Stomach (tissue), 4 donors: ENCODE measurements around the gene MAN2C1.

Experiments used
- CTCF ChIP-seq, 7 experiments: fragments of 450-650 bp in 4 of 7; fragments of 200-600 bp in 3 of 7; sonication (generic) in 3 of 7; IDR thresholded peaks; one replicate each; pipeline ENCODE4 v1.5.1; 2016 to 2019; ENCODE audit warnings: antibody characterized with exemption in 7 of 7, control low read depth in 2 of 7, mild to moderate bottlenecking in 1 of 7
- EP300 ChIP-seq: sonication (generic); formaldehyde crosslinking; IDR thresholded peaks from one replicate; pipeline ENCODE4 v1.6.1; 2017; ENCODE audit warnings: antibody characterized with exemption
- POLR2A ChIP-seq, 4 donors: fragments of 450-650 bp; IDR thresholded peaks; one replicate each; pipeline ENCODE4 v1.6.1; 2016; ENCODE audit warnings: antibody characterized with exemption in 4 of 4, control low read depth in 2 of 4, mild to moderate bottlenecking in 1 of 4, moderate library complexity in 1 of 4
- POLR2AphosphoS5 ChIP-seq, 3 donors: sonication (generic); formaldehyde crosslinking; IDR thresholded peaks; one replicate each; pipeline ENCODE4 v1.6.1; 2016; ENCODE audit warnings: antibody characterized with exemption in 3 of 3

- TF ChIP-seq POLR2A (IDR thresholded peaks at IDR 0.05), result no peak
- TF ChIP-seq CTCF (IDR thresholded peaks at IDR 0.05), result no peak
- no peak for TF ChIP-seq POLR2AphosphoS5 (IDR thresholded peaks at IDR 0.05)
- no peak for TF ChIP-seq EP300
These were observed 6.9 kb downstream of the MAN2C1 start for GRCh38 chr15:75361361-75361988.
